ENCODE data around the gene ZNF587B.
"Not testable (repeated sequence)": the region's sequence is repeated elsewhere in the genome, so short reads cannot be mapped to it uniquely, and the experiment has no call there.

ZNF587B gene

DNA sequence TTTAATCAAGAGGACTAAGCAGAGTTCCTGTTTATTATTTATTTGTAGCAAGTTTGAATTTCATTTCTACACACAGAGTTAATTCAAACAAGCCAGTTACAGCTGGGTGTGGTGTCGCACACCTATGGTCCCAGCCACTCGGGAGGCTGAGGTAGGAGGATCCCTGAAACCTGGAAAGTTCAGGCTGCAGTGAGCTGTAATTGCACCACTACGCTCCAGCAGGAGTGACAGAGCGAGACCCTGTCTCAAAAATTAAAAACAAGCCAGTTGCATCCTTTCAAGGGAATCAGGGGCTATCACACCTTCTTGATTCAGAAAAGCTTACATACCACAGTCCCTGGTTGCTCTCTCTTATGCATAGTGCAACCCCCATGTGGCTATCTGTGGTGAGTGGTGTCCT is 40.8 kb upstream of the ZNF587B start (continued):
- TF ChIP-seq PATZ1 (CRISPR knock-in tag; IDR thresholded peaks at IDR 0.05; ENCODE audit: borderline replicate concordance): no peak

DNA sequence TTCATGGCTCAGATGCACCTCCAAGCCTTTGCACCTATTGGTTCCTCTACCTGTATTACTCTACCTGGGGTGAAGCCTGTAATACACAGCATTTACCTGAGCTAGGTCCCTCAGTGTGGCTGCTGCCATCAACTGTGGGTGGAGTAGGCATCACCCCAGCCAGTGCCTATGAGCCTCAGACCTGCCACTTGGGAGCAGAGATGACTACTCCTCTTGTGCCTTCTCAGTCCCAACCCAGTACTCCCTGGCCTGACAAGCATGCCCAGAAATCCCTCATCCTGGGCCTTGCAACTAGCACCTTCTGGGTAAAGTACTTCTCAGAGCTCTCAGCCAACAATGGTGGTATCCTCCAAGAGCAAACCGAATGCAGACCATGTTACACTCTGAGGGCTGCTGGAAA is 33.5 kb upstream of the ZNF587B start:
- ATAC-seq: not testable (repeated sequence)

- ATAC-seq: no peak
- no peak for TF ChIP-seq BACH2 (CRISPR knock-in tag; IDR thresholded peaks at IDR 0.05; ENCODE audit: borderline replicate concordance)
- no peak for TF ChIP-seq ARNTL (CRISPR knock-in tag; IDR thresholded peaks at IDR 0.05; ENCODE audit: borderline replicate concordance, low read depth)
- TF ChIP-seq TCF4 (CRISPR knock-in tag; IDR thresholded peaks at IDR 0.05; ENCODE audit: borderline replicate concordance): no peak
- TF ChIP-seq ISL1 (CRISPR knock-in tag; IDR thresholded peaks at IDR 0.05): no peak
- no peak for TF ChIP-seq ZFP3 (CRISPR knock-in tag; IDR thresholded peaks at IDR 0.05)
- TF ChIP-seq OSR1 (CRISPR knock-in tag; IDR thresholded peaks at IDR 0.05): no peak
- no peak for TF ChIP-seq ZFP30 (CRISPR knock-in tag; IDR thresholded peaks at IDR 0.05)
- no peak for TF ChIP-seq GLIS3 (CRISPR knock-in tag; IDR thresholded peaks at IDR 0.05)
Measured at GRCh38 chr19:57800696-57801095, 29.4 kb upstream of the ZNF587B start.

DNA sequence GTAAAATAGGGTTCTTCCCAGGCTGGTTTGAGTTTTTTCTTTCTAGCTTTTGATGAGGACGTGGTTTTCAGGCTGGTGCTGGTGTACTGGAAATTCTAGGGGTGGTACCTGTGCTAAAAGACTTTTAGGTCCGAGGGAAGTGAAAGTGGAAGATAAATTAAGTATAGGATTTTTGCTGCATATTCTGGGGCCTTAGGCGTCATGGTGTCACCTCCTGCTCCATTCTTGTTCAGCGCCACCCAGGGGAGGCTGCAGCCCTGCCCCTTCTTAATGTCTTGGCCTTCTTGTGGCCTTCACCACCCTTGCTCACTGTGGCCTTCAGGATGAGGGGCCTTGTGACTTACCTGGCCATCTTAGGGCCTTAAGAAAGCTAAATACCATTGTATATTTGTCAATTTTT is 27.8 kb upstream of the ZNF587B start:
- no peak for TF ChIP-seq ARNTL (CRISPR knock-in tag; IDR thresholded peaks at IDR 0.05; ENCODE audit: borderline replicate concordance, low read depth)
- TF ChIP-seq OSR1 (CRISPR knock-in tag; IDR thresholded peaks at IDR 0.05): no peak
- TF ChIP-seq ZFP30 (CRISPR knock-in tag; IDR thresholded peaks at IDR 0.05): no peak
- ATAC-seq: no peak

GRCh38 chr19:57803265-57803593 is 26.9 kb upstream of the ZNF587B start:
- TF ChIP-seq SNAI2 (CRISPR knock-in tag; IDR thresholded peaks at IDR 0.05) (no peak), PPARA (CRISPR knock-in tag; IDR thresholded peaks at IDR 0.05; ENCODE audit: borderline replicate concordance) (no peak), ZNF8 (CRISPR knock-in tag; IDR thresholded peaks at IDR 0.05) (no peak), TOX (CRISPR knock-in tag; IDR thresholded peaks at IDR 0.05; ENCODE audit: borderline replicate concordance) (no peak), ARNTL (CRISPR knock-in tag; IDR thresholded peaks at IDR 0.05; ENCODE audit: borderline replicate concordance, low read depth) (no peak), ZFP3 (CRISPR knock-in tag; IDR thresholded peaks at IDR 0.05) (no peak), ZC3H10 (CRISPR knock-in tag; IDR thresholded peaks at IDR 0.05) (no peak), GLIS3 (CRISPR knock-in tag; IDR thresholded peaks at IDR 0.05) (no peak), ZNF565 (CRISPR knock-in tag; conservative IDR thresholded peaks at IDR 0.05; ENCODE audit: low read depth) (no peak), OSR1 (CRISPR knock-in tag; IDR thresholded peaks at IDR 0.05) (no peak)
- TF ChIP-seq, protein P1, sequence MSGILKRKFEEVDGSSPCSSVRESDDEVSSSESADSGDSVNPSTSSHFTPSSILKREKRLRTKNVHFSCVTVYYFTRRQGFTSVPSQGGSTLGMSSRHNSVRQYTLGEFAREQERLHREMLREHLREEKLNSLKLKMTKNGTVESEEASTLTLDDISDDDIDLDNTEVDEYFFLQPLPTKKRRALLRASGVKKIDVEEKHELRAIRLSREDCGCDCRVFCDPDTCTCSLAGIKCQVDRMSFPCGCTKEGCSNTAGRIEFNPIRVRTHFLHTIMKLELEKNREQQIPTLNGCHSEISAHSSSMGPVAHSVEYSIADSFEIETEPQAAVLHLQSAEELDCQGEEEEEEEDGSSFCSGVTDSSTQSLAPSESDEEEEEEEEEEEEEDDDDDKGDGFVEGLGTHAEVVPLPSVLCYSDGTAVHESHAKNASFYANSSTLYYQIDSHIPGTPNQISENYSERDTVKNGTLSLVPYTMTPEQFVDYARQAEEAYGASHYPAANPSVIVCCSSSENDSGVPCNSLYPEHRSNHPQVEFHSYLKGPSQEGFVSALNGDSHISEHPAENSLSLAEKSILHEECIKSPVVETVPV (CRISPR knock-in tag; IDR thresholded peaks at IDR 0.05): no peak
- no peak for ATAC-seq

GRCh38 chr19:57803594-57804325 is 26.3 kb upstream of the ZNF587B start:
- peak; percentile 88 for ATAC-seq
- TF ChIP-seq BACH2 (CRISPR knock-in tag; IDR thresholded peaks at IDR 0.05; ENCODE audit: borderline replicate concordance) (no peak), PPARA (CRISPR knock-in tag; IDR thresholded peaks at IDR 0.05; ENCODE audit: borderline replicate concordance) (no peak), RARB (CRISPR knock-in tag; IDR thresholded peaks at IDR 0.05) (no peak), ARNTL (CRISPR knock-in tag; IDR thresholded peaks at IDR 0.05; ENCODE audit: borderline replicate concordance, low read depth) (no peak), ZNF8 (CRISPR knock-in tag; IDR thresholded peaks at IDR 0.05) (no peak), SNAI2 (CRISPR knock-in tag; IDR thresholded peaks at IDR 0.05) (no peak), ZFP3 (CRISPR knock-in tag; IDR thresholded peaks at IDR 0.05) (no peak), ISL1 (CRISPR knock-in tag; IDR thresholded peaks at IDR 0.05) (no peak), TSHZ2 (CRISPR knock-in tag; IDR thresholded peaks at IDR 0.05) (no peak), CSDC2 (CRISPR knock-in tag; IDR thresholded peaks at IDR 0.05) (no peak), OSR1 (CRISPR knock-in tag; IDR thresholded peaks at IDR 0.05) (no peak), ZC3H10 (CRISPR knock-in tag; IDR thresholded peaks at IDR 0.05) (no peak), ESRRG (CRISPR knock-in tag; IDR thresholded peaks at IDR 0.05) (no peak), ZNF565 (CRISPR knock-in tag; conservative IDR thresholded peaks at IDR 0.05; ENCODE audit: low read depth) (no peak), TOX (CRISPR knock-in tag; IDR thresholded peaks at IDR 0.05; ENCODE audit: borderline replicate concordance) (no peak)
- TF ChIP-seq, protein P2, sequence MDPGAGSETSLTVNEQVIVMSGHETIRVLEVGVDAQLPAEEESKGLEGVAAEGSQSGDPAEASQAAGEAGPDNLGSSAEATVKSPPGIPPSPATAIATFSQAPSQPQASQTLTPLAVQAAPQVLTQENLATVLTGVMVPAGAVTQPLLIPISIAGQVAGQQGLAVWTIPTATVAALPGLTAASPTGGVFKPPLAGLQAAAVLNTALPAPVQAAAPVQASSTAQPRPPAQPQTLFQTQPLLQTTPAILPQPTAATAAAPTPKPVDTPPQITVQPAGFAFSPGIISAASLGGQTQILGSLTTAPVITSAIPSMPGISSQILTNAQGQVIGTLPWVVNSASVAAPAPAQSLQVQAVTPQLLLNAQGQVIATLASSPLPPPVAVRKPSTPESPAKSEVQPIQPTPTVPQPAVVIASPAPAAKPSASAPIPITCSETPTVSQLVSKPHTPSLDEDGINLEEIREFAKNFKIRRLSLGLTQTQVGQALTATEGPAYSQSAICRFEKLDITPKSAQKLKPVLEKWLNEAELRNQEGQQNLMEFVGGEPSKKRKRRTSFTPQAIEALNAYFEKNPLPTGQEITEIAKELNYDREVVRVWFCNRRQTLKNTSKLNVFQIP (CRISPR knock-in tag; IDR thresholded peaks at IDR 0.05; ENCODE audit: borderline replicate concordance, low read depth): no peak
- TF ChIP-seq, protein P3, sequence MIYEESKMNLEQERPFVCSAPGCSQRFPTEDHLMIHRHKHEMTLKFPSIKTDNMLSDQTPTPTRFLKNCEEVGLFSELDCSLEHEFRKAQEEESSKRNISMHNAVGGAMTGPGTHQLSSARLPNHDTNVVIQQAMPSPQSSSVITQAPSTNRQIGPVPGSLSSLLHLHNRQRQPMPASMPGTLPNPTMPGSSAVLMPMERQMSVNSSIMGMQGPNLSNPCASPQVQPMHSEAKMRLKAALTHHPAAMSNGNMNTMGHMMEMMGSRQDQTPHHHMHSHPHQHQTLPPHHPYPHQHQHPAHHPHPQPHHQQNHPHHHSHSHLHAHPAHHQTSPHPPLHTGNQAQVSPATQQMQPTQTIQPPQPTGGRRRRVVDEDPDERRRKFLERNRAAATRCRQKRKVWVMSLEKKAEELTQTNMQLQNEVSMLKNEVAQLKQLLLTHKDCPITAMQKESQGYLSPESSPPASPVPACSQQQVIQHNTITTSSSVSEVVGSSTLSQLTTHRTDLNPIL (CRISPR knock-in tag; IDR thresholded peaks at IDR 0.05; ENCODE audit: low read depth): no peak

All from SK-N-SH treated with all-trans-retinoic acid at 6 μM for 48 hours (cell line).